OCI-LY3 (cell line): ENCODE data around the gene MORN5.

Experiments used
- CTCF ChIP-seq: fragments of 200-600, 300-600 bp; sonication (generic); IDR thresholded peaks from 2 replicates; pipeline ENCODE4 v1.5.1; 2014; ENCODE audit warnings: antibody characterized with exemption, low read length, low read depth
- EZH2phosphoT487 ChIP-seq: fragments of 200-600 bp; shearing (Covaris generic); IDR thresholded peaks from 2 replicates; pipeline ENCODE4 v1.6.1; 2018; ENCODE audit warnings: antibody characterized with exemption, mixed run types, low read depth

- TF ChIP-seq CTCF (no peak), EZH2phosphoT487 (no peak)
Observed at GRCh38 chr9:122180633-122181032, 20.9 kb downstream of the MORN5 start.
